Esophagus muscularis mucosa (tissue), 4 donors: ENCODE results near the gene C1orf174.

Source experiments
- CTCF ChIP-seq, 3 experiments: fragments of 200-600 bp in 2 of 3; fragments of 450-650 bp in 1 of 3; sonication (generic) in 2 of 3; IDR thresholded peaks; one replicate each; pipeline ENCODE4 v1.5.1; 2017 to 2019; ENCODE audit warnings: antibody characterized with exemption in 3 of 3, mild to moderate bottlenecking in 2 of 3, moderate library complexity in 1 of 3
- EP300 ChIP-seq: sonication (generic); formaldehyde crosslinking; IDR thresholded peaks from one replicate; pipeline ENCODE4 v1.6.1; 2017; ENCODE audit warnings: antibody characterized with exemption
- POLR2A ChIP-seq: fragments of 450-650 bp; IDR thresholded peaks from one replicate; pipeline ENCODE4 v1.6.1; 2017; ENCODE audit warnings: antibody characterized with exemption, moderate library complexity, mild to moderate bottlenecking, low read depth

- TF ChIP-seq POLR2A (no peak), CTCF (IDR thresholded peaks at IDR 0.05) (no peak), EP300 (no peak)
Measured at GRCh38 chr1:3940754-3941345, 40.8 kb upstream of the C1orf174 start.
